Lower leg skin (tissue), 3 donors: ENCODE results near the gene INHBB.

Experiments used
- CTCF ChIP-seq, 3 donors: fragments of 450-650 bp; IDR thresholded peaks; one replicate each; pipeline ENCODE4 v1.5.1; 2016; ENCODE audit warnings: antibody characterized with exemption in 3 of 3, mild to moderate bottlenecking in 3 of 3, moderate library complexity in 2 of 3
- POLR2A ChIP-seq, 2 donors: fragments of 450-650 bp; IDR thresholded peaks; one replicate each; pipeline ENCODE4 v1.6.1; 2016 to 2017; ENCODE audit warnings: antibody characterized with exemption in 2 of 2, mild to moderate bottlenecking in 1 of 2, moderate library complexity in 1 of 2

- no peak for TF ChIP-seq POLR2A (IDR thresholded peaks at IDR 0.05)
- no peak for TF ChIP-seq CTCF (IDR thresholded peaks at IDR 0.05)
Measured at GRCh38 chr2:120307482-120307881, 38.5 kb upstream of the INHBB start.
